Dedifferentiated amniotic fluid mesenchymal stem cell (primary cell): Measurements from ENCODE around the gene ATP12A.

Experiments used
- DNase-seq: peaks from one replicate; pipeline ENCODE4 v3.0.0-alpha.2; 2016; ENCODE audit errors: extremely low spot score

The ATP12A gene

GRCh38 chr13:24688111-24688510 lies 7.9 kb downstream of the ATP12A start:
- DNase-seq, result no peak

GRCh38 chr13:24688950-24689349 lies 8.7 kb downstream of the ATP12A start:
- no peak for DNase-seq

GRCh38 chr13:24691381-24691780 lies 11.2 kb downstream of the ATP12A start:
- DNase-seq, result no peak

- no peak for DNase-seq
These were observed 12.4 kb downstream of the ATP12A start for GRCh38 chr13:24692561-24692960.

GRCh38 chr13:24693862-24694471 lies 13.8 kb downstream of the ATP12A start:
- DNase-seq, result no peak

GRCh38 chr13:24694907-24695306 lies 14.7 kb downstream of the ATP12A start:
- DNase-seq, result no peak

- DNase-seq, result no peak
These were observed 18.5 kb downstream of the ATP12A start for GRCh38 chr13:24698686-24699085.

GRCh38 chr13:24699541-24699940 lies 19.3 kb downstream of the ATP12A start:
- DNase-seq, result no peak

- no peak for DNase-seq
These were observed 20.3 kb downstream of the ATP12A start for GRCh38 chr13:24700539-24700938.

- no peak for DNase-seq
These were observed 26.8 kb downstream of the ATP12A start for GRCh38 chr13:24706886-24707585.

GRCh38 chr13:24709186-24709913 lies 29.1 kb downstream of the ATP12A start:
- no peak for DNase-seq

GRCh38 chr13:24713022-24713421 lies 32.8 kb downstream of the ATP12A start:
- DNase-seq, result no peak

GRCh38 chr13:24716011-24716410 lies 35.8 kb downstream of the ATP12A start:
- DNase-seq, result no peak

GRCh38 chr13:24716446-24716845 lies 36.2 kb downstream of the ATP12A start:
- DNase-seq, result no peak

GRCh38 chr13:24717217-24717616 lies 37.0 kb downstream of the ATP12A start:
- no peak for DNase-seq

- no peak for DNase-seq
These were observed 38.2 kb downstream of the ATP12A start for GRCh38 chr13:24718192-24718965.

- DNase-seq, result no peak
These were observed 38.9 kb downstream of the ATP12A start for GRCh38 chr13:24719139-24719538.

GRCh38 chr13:24723206-24723605 lies 43.0 kb downstream of the ATP12A start:
- no peak for DNase-seq

- no peak for DNase-seq
These were observed 44.5 kb downstream of the ATP12A start for GRCh38 chr13:24724714-24725113.

GRCh38 chr13:24725379-24725778 lies 45.2 kb downstream of the ATP12A start:
- DNase-seq, result no peak

GRCh38 chr13:24727731-24728601 lies 47.8 kb downstream of the ATP12A start:
- peak; percentile 87 for DNase-seq
